Measurements from ENCODE around the gene HIC1.

HIC1 gene

DNA sequence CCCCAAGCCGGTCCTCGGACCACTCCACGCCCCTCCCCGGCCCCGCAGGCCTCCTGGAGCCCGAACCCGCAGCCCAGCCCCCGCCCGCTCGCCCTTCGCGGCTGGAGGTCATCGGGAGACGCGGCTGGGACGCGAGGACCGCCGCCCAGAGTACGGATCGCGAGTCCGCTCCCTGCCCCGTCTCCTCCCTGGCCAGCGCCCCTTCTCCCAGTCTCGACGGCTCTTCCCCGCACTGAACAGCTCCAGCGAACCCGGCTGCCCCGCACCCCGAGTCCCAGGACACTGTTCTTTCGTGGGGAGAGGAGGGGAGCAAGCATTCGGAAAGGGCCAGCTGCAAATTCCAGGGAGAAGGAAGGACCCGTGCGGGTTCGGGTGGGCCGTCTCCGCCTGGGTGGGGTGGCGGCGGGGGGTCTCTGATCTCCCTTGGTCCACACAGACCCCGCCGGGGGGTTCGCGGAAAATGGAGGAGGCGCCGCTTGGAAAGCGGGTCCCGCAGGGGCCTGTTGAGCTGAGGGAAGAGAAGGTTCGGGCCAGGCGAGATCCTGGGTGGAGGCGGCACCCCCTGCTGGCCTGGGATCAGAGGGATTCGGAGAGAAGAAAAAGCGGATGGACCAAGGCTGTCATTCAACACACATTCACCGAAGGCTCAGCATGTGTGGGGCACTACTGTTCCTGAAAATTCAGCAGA, 29.1 kb upstream of the HIC1 start:
- Histone ChIP-seq H3K9ac (ENCODE audit: low read length in 2 of 2) (no peak overlapping the region), H3K4me3 (ENCODE audit: low read length in 2 of 2) (peak overlapping the region; percentile 49 to 68), H3K36me3 (ENCODE audit: control insufficient read depth in 2 of 2, insufficient read depth in 2 of 2, low read length in 2 of 2) (no peaks in the 10 kb centered on the region), H3K9me3 (ENCODE audit: control insufficient read depth in 2 of 2, low read length in 2 of 2) (no peaks in the 10 kb centered on the region), H3K27ac (ENCODE audit: low read length) (no peak overlapping the region), H3K27me3 (ENCODE audit: control insufficient read depth in 1 of 2, insufficient read depth in 2 of 2, low read length in 2 of 2) (peaks cover 36 to 51% of the 10 kb centered on the region in 2 donors), H3K4me1 (ENCODE audit: control insufficient read depth, insufficient read depth, low read length) (peaks cover 43% of the 10 kb centered on the region)

GRCh38 chr17:2027528-2028233, 27.2 kb upstream of the HIC1 start:
- Histone ChIP-seq H3K27me3 (ENCODE audit: control insufficient read depth in 1 of 2, insufficient read depth in 2 of 2, low read length in 2 of 2) (peaks cover 32 to 51% of the 10 kb centered on the region in 2 donors), H3K9me3 (ENCODE audit: control insufficient read depth in 2 of 2, low read length in 2 of 2) (no peaks in the 10 kb centered on the region), H3K27ac (ENCODE audit: low read length) (no peak overlapping the region), H3K4me1 (ENCODE audit: control insufficient read depth, insufficient read depth, low read length) (peaks cover 55% of the 10 kb centered on the region), H3K9ac (ENCODE audit: low read length in 2 of 2) (no peak overlapping the region), H3K36me3 (ENCODE audit: control insufficient read depth in 2 of 2, insufficient read depth in 2 of 2, low read length in 2 of 2) (no peaks in the 10 kb centered on the region), H3K4me3 (ENCODE audit: low read length in 2 of 2) (no peak overlapping the region)

DNA sequence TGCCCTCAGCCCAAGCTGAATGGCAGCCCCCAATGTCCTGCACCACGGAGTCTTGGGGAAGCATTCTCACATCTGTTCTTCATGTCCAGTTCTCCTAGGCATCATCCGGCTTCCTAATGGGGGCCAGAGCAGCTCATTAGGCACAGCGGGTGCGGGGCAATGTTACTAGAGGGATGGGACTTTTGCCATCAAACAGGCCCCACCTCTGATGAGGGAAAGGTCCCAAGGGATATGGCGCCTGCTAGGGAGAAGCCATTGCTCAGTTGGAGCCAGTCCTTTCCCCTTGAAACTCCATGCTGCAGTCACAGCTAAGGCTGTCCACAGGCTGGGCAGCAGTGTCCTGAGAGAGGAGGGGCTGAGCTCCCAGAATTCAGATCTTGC, 26.7 kb upstream of the HIC1 start:
- Histone ChIP-seq H3K4me1 (ENCODE audit: control insufficient read depth, insufficient read depth, low read length) (peaks cover 53% of the 10 kb centered on the region), H3K9ac (ENCODE audit: low read length in 2 of 2) (no peak overlapping the region), H3K36me3 (ENCODE audit: control insufficient read depth in 2 of 2, insufficient read depth in 2 of 2, low read length in 2 of 2) (no peaks in the 10 kb centered on the region), H3K9me3 (ENCODE audit: control insufficient read depth in 2 of 2, low read length in 2 of 2) (no peaks in the 10 kb centered on the region), H3K4me3 (ENCODE audit: low read length in 2 of 2) (no peak overlapping the region), H3K27ac (ENCODE audit: low read length) (no peak overlapping the region), H3K27me3 (ENCODE audit: control insufficient read depth in 1 of 2, insufficient read depth in 2 of 2, low read length in 2 of 2) (peaks cover 29 to 47% of the 10 kb centered on the region in 2 donors)

DNA sequence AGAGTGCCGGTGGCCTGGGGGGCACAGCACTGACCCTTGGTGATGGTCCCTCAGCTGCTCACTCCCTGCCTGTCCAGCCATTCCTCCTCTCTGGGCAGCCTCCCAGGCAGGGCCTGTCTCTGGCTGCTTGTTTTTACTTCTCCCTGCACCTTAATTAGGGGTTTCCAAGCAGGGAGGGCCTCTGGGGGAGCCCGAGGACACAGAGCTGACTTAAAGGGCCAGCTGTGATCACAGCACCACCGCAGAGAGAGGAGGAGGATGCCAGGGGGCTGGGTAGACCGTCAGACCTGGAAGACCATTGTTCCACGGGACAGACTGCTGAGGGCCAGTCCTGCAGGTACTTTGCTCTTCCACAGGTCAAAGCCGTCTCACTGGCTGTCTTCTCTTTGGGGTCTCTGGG, 26.2 kb upstream of the HIC1 start:
- Histone ChIP-seq H3K4me1 (ENCODE audit: control insufficient read depth, insufficient read depth, low read length) (peaks cover 51% of the 10 kb centered on the region), H3K27ac (ENCODE audit: low read length) (no peak overlapping the region), H3K27me3 (ENCODE audit: control insufficient read depth in 1 of 2, insufficient read depth in 2 of 2, low read length in 2 of 2) (peaks cover 27 to 44% of the 10 kb centered on the region in 2 donors)

GRCh38 chr17:2029911-2030778, 24.8 kb upstream of the HIC1 start, which contains the start of gene DPH1:
DPH1 (plus strand) TSS chr17:2030153; CDS start chr17:2030170, 17 bp downstream.
- peak within 1 kb of the TSS; percentile 98 to 100 for H3K4me3 ChIP-seq (ENCODE audit: low read length in 2 of 2)
- H3K9ac ChIP-seq (ENCODE audit: low read length in 2 of 2): peak within 1 kb of the TSS; percentile 85 to 94
- H3K36me3 ChIP-seq (ENCODE audit: control insufficient read depth in 2 of 2, insufficient read depth in 2 of 2, low read length in 2 of 2): peaks cover 0 to 7% of the 10 kb centered on the region in 2 donors
- peak within 1 kb of the TSS; percentile 58 for H3K27ac ChIP-seq (ENCODE audit: low read length)
- no peaks in the 10 kb centered on the region for H3K9me3 ChIP-seq (ENCODE audit: control insufficient read depth in 2 of 2, low read length in 2 of 2)
- H3K4me1 ChIP-seq (ENCODE audit: control insufficient read depth, insufficient read depth, low read length): peaks cover 39% of the 10 kb centered on the region
- peaks cover 23 to 30% of the 10 kb centered on the region in 2 donors for H3K27me3 ChIP-seq (ENCODE audit: control insufficient read depth in 1 of 2, insufficient read depth in 2 of 2, low read length in 2 of 2)

More for the DNA sequence above, 26.2 kb upstream of the HIC1 start:
- no peaks in the 10 kb centered on the region for H3K9me3 ChIP-seq (ENCODE audit: control insufficient read depth in 2 of 2, low read length in 2 of 2)
- H3K36me3 ChIP-seq (ENCODE audit: control insufficient read depth in 2 of 2, insufficient read depth in 2 of 2, low read length in 2 of 2): peaks cover 0 to 3% of the 10 kb centered on the region in 2 donors
- H3K9ac ChIP-seq (ENCODE audit: low read length in 2 of 2): no peak overlapping the region
- H3K4me3 ChIP-seq (ENCODE audit: low read length in 2 of 2): no peak overlapping the region

GRCh38 chr17:2030779-2031163, 24.1 kb upstream of the HIC1 start:
- H3K36me3 ChIP-seq (ENCODE audit: control insufficient read depth in 2 of 2, insufficient read depth in 2 of 2, low read length in 2 of 2): peaks cover 2 to 9% of the 10 kb centered on the region in 2 donors
- peaks cover 33% of the 10 kb centered on the region for H3K4me1 ChIP-seq (ENCODE audit: control insufficient read depth, insufficient read depth, low read length)
- peaks cover 23 to 28% of the 10 kb centered on the region in 2 donors for H3K27me3 ChIP-seq (ENCODE audit: control insufficient read depth in 1 of 2, insufficient read depth in 2 of 2, low read length in 2 of 2)
- no peaks in the 10 kb centered on the region for H3K9me3 ChIP-seq (ENCODE audit: control insufficient read depth in 2 of 2, low read length in 2 of 2)
- peak overlapping the region; percentile 58 for H3K27ac ChIP-seq (ENCODE audit: low read length)
- peak overlapping the region; percentile 98 to 100 for H3K4me3 ChIP-seq (ENCODE audit: low read length in 2 of 2)
- H3K9ac ChIP-seq (ENCODE audit: low read length in 2 of 2): peak overlapping the region; percentile 85 to 94

GRCh38 chr17:2033153-2033552, 21.8 kb upstream of the HIC1 start:
- peaks cover 11% of the 10 kb centered on the region in 2 donors for H3K27me3 ChIP-seq (ENCODE audit: control insufficient read depth in 1 of 2, insufficient read depth in 2 of 2, low read length in 2 of 2)
- no peak overlapping the region for H3K9ac ChIP-seq (ENCODE audit: low read length in 2 of 2)
- H3K36me3 ChIP-seq (ENCODE audit: control insufficient read depth in 2 of 2, insufficient read depth in 2 of 2, low read length in 2 of 2): peaks cover 21 to 26% of the 10 kb centered on the region in 2 donors
- H3K9me3 ChIP-seq (ENCODE audit: control insufficient read depth in 2 of 2, low read length in 2 of 2): no peaks in the 10 kb centered on the region
- no peak overlapping the region for H3K27ac ChIP-seq (ENCODE audit: low read length)
- peaks cover 28% of the 10 kb centered on the region for H3K4me1 ChIP-seq (ENCODE audit: control insufficient read depth, insufficient read depth, low read length)
- no peak overlapping the region for H3K4me3 ChIP-seq (ENCODE audit: low read length in 2 of 2)

DNA sequence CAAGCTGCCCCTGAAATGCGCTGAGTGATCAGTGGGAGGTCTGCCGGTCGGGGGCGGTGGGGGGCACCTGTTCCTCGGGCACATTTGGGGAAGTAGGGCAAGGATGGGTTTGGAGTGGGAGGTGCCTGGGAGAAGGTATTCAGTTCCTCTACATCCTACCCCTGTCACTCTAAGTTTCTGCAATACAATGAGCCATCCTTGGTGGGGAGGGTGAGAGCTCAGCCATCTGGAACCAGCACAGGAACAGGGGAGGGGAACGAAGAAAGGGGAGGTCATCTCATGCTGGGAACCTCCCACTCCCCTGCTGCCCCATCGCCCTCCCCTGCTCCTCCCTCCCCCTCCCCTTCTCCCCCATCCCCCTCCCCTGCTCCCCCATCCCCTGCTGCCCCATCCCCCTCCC, 20.7 kb upstream of the HIC1 start:
- Histone ChIP-seq H3K9me3 (ENCODE audit: control insufficient read depth in 2 of 2, low read length in 2 of 2) (no peaks in the 10 kb centered on the region), H3K9ac (ENCODE audit: low read length in 2 of 2) (no peak overlapping the region), H3K27me3 (ENCODE audit: control insufficient read depth in 1 of 2, insufficient read depth in 2 of 2, low read length in 2 of 2) (peaks cover 2 to 4% of the 10 kb centered on the region in 2 donors), H3K36me3 (ENCODE audit: control insufficient read depth in 2 of 2, insufficient read depth in 2 of 2, low read length in 2 of 2) (peaks cover 21 to 28% of the 10 kb centered on the region in 2 donors), H3K4me3 (ENCODE audit: low read length in 2 of 2) (no peak overlapping the region), H3K27ac (ENCODE audit: low read length) (no peak overlapping the region), H3K4me1 (ENCODE audit: control insufficient read depth, insufficient read depth, low read length) (peaks cover 28% of the 10 kb centered on the region)

DNA sequence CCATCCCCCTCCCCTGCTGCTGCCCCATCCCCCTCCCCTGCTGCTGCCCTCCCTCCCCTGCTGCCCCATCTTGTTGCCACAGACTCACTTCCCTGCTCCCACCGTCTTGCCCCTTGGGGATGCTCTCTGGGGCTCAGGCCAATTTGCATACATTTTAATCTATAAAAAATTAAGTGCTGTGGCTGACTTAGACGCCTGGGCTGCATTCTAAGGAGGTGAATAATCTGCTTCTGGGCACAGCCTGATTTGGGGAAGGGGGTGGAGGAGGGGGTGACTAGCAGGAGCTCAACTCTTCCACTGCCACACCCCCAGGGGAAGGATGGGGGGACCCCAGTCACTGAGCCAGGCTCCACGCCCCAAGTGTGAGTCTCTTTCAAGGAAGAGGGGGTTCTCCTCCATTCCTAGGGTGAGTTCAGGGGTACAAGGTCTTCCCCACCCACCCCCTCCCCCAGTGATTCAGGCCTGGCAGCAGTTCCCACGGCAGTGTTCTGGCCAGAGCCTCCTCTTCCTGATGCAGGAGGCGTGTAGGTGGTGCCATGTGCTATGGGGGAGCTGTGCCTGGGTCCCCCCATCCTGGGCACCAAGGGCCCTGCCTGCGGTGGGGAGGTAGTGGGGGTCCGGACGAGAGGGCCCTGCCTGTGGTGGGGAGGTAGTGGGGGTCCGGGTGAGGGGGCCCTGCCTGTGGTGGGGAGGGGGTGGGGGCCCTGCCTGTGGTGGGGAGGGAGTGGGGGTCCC, 19.9 kb upstream of the HIC1 start:
- no peaks in the 10 kb centered on the region for H3K27me3 ChIP-seq (ENCODE audit: control insufficient read depth in 1 of 2, insufficient read depth in 2 of 2, low read length in 2 of 2)
- no peaks in the 10 kb centered on the region for H3K9me3 ChIP-seq (ENCODE audit: control insufficient read depth in 2 of 2, low read length in 2 of 2)
- H3K4me1 ChIP-seq (ENCODE audit: control insufficient read depth, insufficient read depth, low read length): peaks cover 24% of the 10 kb centered on the region
- no peak overlapping the region for H3K4me3 ChIP-seq (ENCODE audit: low read length in 2 of 2)
- H3K27ac ChIP-seq (ENCODE audit: low read length): no peak overlapping the region
- no peak overlapping the region for H3K9ac ChIP-seq (ENCODE audit: low read length in 2 of 2)
- peaks cover 21 to 28% of the 10 kb centered on the region in 2 donors for H3K36me3 ChIP-seq (ENCODE audit: control insufficient read depth in 2 of 2, insufficient read depth in 2 of 2, low read length in 2 of 2)
